HL-60 (cell line): ENCODE data around the gene NME3.

Source experiments
- CTCF ChIP-seq: IDR thresholded peaks from one replicate; pipeline ENCODE4 v1.5.1; 2011; ENCODE audit warnings: low read length, control low read depth, inconsistent platforms; ENCODE audit not compliant: insufficient read depth
- POLR2AphosphoS5 ChIP-seq: IDR thresholded peaks from 2 replicates; pipeline ENCODE4 v1.6.1; 2012; ENCODE audit warnings: low read depth
- REST ChIP-seq: IDR thresholded peaks from 2 replicates; pipeline ENCODE4 v1.6.1; 2012; ENCODE audit warnings: low read depth; ENCODE audit not compliant: insufficient replicate concordance

GRCh38 chr16:1771864-1772361 lies 570 bp upstream of the NME3 start:
- no peak for TF ChIP-seq CTCF
- no peak for TF ChIP-seq REST
- TF ChIP-seq POLR2AphosphoS5 = no peak; the same call in 1 of the 2 replicates
